HS-5 (cell line): ENCODE data around the gene PPP2R5D.

ENCODE experiments used
- DNase-seq: peaks from one replicate; pipeline ENCODE4 v3.0.0-alpha.2; 2012; ENCODE audit warnings: low read depth

PPP2R5D gene

DNA sequence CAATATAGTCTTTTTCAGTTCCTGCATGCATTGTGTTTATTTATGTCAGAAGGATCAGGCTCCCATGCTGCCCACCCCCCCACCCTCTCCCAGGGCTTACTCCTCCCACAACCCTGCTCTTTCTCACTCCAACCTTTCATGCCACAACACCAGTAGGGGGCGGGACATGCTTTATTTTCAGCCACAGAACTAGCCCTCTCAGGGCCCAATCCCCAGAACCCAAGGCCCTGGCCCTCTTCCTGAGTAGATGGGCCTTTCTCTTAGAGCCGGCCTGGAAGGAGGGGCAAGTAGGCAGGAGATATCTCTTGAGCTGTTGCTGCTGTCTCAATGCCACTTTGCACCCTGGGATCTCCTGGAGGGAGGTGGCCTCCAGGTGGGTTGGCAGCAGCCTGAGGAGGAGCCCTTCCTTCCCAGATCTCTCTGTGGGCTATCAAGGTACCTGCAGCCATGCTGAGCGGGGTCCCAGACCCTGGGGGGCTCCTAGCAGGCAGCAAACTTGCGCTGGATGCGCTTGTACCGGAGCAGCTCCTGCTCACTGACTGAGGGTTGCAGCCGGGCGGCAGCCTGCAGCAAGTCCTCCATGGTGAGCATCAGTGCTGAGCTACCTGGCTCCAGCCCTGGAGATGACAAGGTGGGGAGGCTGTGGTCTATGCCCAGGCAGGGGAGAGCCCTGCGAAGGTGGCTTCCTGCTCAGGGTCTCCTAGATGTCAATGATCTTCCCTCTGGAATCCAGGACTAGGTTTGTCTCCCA lies 20.3 kb upstream of the PPP2R5D start:
- DNase-seq: no peak

DNA sequence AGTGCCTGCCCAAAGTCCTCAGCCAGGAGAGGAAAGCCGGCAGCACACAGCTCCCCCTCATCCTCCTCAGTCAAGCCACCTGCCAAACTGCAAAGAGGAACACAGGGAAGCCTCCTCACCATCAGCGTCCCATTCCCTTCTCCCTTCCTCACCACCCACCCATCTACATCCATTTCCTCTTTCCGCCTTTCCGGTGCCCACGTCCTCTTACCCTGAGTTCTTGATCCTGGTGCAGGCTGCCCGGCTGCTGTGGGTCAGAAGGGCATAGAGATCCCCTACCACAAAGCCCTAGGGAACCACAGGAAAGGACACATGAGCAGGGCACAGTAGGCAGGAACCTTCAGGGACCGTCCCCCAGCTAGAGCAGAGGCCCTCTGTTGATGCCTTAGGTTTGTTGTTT lies 17.8 kb upstream of the PPP2R5D start:
- no peak for DNase-seq

DNA sequence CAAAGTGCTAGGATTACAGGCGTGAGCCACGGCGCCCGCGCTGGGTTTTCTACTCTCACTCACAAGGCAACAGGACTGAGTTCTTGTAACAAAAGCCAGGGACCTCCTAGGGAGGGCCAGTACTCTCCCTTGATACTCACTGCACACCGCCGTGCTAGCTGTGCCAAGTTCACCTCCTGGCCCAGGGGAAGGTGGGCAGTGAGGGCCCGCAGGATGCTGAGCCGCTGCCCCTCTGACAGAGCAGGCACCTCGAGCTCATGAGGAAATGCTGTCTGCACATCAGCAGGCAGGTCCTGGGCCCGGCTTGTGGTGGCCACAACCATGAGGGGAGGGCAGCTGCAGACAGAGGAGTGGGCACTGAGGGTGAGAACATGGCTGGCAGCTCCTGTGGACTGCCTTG lies 17.1 kb upstream of the PPP2R5D start:
- DNase-seq: no peak

DNA sequence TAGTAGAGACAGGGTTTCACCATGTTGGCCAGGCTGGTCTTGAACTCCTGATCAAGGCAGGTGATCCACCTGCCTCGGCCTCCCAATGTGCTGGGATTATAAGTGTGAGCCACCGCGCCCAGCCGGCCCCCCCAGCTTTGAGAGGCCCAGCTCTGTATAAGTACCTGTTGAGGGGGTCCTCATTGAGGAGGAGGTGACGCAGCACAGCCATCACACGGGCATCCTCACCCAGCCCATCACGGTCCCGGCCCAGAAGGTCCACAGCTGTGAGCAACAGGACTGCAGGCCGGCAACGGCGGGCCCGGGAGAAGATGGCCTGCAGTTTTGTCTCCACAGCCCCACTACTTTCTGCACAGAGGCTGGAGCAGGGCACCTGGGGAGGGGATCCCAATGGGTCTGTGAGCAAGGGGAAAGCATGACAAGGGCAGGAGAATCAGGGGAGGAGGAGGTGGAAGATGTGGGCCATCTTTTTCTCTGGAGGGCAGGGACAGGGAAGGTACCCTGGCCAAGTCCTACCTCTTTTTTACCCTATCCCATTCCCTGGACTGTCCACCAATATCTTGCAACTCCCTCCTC lies 16.2 kb upstream of the PPP2R5D start:
- no peak for DNase-seq

DNA sequence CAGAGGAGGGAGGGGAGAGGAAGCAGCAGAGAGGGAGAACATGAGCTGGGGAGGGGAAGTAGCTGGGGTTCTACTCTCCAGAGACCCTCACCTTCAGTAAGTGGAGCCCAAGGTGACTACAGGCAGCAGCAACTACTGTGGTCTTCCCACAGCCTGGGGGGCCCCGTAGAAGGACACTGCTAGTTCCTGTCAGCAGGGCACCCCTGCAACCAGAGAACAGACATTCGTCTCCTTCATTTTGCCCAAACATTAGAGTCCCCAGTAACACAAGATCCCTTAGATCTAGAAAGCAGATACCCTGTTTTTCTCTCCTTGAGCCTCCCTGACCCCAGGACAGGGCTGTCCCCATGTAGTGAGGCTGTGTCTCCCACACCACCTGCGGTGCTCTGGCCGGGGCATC lies 15.6 kb upstream of the PPP2R5D start:
- no peak for DNase-seq

DNA sequence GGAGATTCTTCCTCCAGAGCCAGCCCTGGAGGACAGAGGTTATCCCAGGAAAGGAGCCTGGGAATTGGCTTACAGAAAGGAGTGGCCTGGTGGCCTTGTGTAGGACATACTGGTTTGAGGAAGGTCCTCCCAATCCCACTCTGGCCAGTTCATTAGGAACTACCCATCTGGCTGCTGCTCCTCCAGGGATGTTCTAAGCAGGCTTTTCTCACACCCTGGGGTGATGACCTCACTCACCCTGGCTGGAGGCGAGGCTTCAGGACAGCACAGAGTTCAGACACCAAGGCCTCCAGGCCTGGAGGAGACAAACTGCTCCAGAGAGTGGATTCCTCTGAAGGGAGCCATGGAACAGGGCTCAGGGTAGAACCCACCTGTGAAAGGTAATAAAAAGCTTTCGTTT lies 14.9 kb upstream of the PPP2R5D start:
- no peak for DNase-seq

DNA sequence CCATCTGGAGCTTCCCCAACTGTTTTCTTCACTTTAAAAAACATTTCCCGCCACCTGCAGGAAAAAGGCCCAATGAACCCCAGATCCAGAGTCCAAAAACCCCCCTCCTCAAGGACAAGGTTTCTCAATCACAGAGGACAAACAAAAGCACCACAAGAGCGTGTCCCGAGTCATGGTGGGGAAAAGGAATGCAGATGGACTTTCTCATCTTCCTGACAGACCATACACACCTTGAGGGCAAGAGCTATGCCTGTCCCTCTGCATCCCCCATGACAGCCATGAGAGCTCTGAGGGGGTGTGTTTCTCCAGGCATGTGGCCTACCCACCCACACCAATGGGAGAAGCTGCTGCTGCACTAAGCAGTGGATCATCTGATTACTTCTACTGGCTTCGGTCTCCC lies 14.4 kb upstream of the PPP2R5D start:
- no peak for DNase-seq

DNA sequence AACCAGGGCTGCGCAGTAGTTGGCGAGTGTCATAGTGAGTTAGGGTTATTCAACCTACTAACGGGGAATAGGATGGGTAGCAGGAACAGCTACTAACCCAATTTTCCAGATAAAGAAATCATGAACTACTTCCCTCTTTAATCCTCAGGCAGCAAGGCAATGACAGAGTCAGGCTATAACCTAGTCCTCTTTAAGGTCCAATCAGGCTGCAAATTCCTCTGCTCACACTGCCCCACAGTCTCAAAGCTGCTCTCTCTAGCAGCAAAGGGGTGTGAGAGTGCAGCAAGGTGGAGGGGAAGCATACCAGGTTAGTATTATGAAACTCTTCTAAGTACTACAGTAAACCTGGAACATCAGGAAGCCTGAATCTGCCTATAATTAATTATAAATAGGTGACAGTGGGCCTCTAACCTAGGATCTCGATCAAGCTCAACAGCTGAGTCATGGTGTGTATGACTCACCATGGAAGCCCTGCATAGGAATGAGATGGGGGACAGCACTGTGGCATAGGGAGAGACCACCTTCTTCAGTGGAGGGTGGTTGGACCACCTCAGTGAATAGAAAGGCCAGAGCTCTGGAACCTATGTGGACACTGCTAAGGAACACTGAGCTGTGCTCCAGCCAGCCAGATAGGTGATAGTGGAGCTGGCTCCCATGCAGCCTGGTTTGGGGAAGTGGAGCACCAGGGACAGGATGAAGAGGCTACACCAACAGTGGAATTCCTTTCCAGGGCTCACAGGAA lies 13.3 kb upstream of the PPP2R5D start:
- DNase-seq: no peak

DNA sequence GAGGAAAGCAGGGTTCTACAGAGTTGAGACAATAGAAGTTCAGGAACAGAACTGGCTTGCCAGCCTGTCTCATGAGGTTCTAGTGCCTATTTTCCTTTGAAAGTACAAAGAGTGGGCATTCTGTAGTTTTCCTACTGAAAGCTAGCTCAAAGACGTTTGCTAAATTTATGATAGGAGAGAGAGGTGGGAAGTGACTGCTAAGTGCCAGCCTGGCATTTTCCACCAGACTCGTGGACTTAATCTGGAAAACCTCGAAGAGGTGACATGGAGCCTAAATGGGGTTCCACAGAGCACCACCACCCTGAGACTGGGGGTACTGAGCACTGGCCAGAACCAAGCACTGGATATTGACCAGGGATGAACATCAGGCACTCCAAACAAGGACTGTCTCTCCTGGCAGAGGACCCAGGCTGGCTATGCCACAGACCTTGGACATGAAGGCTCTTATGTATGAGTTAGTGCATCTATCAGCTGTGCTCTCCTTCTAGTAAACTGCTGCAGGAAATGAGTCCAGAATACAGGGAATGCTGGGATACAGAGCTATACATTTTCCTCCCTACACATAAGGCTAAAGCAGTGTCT lies 12.5 kb upstream of the PPP2R5D start:
- no peak for DNase-seq

DNA sequence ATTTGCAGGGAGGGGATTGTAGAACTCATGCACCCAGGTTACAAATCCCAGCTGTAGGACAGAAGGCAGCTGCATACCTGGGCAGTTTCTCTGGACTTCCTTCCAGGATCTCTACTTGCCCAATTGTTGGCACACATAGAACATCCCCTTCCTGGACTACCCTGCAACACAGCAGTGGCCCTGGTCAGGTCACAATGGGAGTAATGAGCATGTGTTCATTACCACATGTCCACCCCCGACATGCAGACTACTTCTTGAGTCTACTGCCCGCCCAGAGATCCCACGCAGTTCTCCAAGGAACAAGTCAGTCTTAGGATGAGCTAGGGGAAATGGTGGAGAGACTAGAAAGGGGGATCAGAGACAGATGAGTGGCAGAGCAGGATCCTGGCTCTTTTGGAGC lies 10.4 kb upstream of the PPP2R5D start:
- DNase-seq: no peak

DNA sequence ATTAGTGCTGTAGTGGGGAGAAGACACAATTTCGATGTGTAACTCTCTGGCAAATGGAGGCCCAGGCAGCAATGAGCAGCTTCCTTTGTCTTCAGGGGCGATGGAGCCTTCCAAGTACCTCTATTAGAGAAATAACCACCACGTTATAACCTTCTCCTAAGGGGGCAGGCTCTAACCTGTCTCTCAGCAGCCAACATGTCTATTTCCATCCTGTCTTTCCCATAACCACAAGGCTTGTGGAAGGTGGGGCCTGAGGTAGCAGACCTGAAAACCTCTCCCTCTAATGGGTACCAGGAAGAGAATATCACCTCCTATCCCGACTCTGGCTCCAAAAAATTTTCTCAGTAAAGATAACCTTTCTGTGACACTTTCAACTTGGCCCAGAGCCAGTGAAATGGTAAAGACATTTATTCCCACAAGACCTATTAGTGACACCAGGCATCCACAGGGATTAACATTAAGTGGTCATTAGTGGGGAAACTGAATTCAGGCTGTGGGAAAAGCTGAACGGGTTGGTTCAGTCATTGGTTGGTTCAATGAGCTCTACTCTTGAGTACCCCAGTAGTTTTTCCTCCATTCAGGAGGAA lies 9.4 kb upstream of the PPP2R5D start:
- DNase-seq: no peak

DNA sequence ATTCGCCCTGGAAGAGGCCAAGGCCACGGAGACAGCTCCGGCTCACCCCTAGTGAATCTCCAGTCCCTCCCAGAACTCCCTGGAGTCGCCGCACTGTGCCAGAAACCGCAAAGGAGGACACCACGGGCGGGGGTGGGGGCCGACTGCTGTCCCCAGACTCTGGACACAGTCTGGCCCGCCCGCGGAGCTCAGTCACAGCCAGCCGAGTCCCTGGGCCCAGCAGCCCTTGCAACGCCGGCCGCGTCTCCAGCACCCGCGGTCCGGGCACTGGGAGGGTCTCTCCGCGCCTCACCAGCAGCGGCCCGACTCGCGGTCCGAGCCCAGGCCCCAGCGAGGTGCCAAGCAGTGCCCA lies 5.9 kb upstream of the PPP2R5D start:
- no peak for DNase-seq

DNA sequence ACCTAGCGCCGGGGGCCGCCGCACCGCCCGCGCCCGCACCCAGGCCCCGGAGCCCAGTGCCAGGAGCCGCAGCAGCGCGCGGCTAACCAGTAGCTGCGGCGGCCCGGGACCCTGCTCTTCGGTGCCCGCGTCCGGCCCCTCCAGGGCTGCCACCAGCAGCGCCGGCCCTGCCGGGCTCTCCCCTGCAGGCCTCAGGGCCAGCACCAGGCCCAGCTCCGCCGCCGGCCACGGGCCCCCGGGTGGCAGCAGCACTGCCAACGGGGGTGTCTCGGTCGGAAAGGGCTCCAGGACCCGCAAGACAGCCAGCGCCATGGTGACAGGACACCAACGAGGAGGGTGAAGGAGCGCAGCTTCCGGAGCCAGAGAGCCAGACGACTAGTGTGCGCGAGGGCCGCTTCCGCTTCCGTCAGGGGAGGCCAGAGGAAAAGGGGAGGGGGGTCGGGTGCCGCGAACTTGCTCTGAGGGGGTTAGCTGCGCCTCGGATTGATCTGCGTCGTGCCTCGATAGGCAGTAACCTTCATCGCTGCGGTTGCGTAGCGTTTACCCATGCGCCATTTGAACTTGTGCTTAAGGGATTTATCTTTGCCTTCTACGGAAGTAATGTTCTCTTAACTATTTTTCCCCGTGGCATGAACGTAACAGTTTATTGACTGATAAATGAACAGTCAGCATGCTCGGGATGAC lies 5.4 kb upstream of the PPP2R5D start, which contains the start of gene PEX6:
PEX6 (minus strand) TSS at position 343 of the 684 bp plus-strand sequence; CDS start at position 312, 31 bp downstream.
- peak; percentile 54 for DNase-seq

DNA sequence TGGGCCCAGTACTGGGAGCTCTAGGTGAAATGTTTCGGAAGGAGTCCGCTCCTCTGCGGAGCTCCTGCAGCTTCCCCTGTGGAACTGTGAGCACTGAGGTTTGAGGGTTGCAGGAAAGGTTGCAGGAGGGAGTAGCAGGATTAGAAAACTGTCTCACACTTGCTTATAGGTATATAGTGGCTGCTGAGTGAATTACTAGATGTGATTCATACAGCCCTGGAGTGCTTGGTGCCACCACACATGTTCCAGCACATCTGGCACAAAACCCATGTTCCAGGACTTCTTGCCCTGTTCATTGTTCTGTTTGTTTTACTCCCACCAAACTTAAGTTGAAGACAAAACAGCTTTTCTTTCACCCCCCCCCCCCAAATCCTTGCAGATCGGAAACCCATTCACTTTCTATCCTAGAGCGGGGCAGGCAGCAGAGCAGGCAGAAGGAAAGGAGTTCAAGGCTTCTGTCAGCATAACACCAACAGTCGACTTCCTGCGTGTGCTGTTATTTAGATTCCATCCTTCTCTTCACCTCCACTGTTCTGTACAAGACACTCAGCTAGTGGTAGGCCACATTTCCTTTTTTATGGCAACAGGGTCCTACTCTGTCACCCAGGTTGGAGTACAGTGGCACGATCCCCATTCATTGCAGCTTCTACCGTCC lies 4.7 kb upstream of the PPP2R5D start:
- DNase-seq: no peak

DNA sequence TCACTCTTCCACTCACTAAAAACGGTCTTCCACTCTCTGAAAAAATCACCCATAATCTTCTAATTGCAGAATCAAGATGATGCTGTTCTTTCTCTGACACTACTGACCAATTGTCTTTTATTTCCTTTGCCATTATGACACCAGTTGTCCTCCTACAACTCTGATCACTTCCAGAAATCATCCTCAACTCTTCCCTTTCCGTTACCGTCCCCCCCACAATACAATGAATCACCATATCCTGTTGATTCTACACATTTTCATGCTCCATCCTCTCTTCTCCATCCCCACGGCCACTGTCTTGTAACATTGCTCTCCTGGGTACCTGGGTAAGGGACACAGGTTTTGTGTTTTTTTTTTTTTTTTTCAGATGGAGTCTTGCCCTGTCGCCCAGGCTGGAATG lies 2.5 kb upstream of the PPP2R5D start:
- no peak for DNase-seq

DNA sequence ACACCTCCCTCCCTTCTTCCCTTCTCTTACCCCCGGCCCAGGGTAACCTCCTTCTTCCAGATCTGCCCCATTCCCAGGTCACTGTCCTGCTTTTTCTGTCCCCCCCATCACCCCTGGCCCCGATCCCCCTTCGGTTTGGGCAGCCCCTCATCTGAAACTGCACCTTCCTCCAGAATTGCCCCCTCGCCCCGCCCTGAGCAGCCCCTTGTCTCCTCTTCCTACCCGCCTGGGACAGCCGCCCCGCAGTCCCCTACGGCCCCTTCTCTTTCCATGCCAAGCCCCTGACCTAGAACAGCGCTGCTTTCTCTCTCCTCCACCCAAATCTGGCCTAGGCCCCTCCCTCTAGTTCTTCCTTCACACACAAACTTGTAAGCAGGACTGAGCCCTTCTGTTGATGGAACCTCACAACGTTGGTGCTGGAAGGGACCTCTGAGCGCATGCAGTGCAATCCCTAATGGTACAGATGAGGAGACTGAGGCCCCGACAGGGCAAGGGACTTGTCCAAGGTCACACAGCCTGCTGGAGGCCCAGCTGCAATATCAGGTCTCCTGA lies 630 bp downstream of the PPP2R5D start:
- DNase-seq: no peak

DNA sequence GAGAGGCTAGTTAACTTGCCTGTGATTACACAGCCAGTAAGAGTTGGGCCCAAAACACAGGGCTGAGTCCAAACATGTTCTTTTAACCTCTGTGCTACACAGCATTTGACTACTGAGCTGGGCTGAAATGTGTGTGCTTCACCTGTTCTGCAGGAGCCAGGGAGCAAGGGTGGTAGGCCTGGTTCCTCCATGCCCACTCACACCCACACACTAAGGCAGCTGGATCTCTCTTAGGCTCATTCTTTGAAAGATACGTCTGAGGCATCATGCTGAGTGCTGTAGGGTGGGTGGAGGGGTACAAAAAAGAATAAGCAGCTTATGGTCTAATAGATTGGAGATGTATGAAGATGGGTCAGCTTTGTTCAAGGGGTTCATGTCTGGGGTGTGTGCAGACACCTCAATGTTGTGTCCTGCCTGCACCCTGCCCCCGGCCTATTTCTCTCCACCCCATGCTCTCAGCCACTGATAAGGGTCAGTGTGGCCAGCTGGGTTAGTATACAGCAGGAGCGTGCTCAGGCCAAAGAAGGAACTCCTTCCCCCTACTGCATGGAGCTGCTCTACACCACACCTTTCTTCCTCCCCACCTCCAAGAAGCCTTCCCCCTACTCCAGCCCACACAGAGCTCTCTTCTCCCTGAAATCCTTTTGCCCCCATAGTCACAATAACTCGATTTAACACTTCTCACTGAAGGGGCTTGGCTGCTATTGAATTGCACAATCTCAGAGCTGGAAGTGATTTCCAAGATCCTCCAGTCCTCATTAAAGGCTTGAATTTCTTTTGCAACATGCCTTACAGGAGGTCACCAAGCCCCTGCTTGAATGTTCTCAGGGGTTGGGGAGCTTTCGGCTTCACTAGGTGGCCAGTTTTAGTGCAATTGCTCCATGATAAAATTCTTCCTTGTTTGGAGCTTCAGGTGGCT lies 3.4 kb downstream of the PPP2R5D start:
- no peak for DNase-seq

DNA sequence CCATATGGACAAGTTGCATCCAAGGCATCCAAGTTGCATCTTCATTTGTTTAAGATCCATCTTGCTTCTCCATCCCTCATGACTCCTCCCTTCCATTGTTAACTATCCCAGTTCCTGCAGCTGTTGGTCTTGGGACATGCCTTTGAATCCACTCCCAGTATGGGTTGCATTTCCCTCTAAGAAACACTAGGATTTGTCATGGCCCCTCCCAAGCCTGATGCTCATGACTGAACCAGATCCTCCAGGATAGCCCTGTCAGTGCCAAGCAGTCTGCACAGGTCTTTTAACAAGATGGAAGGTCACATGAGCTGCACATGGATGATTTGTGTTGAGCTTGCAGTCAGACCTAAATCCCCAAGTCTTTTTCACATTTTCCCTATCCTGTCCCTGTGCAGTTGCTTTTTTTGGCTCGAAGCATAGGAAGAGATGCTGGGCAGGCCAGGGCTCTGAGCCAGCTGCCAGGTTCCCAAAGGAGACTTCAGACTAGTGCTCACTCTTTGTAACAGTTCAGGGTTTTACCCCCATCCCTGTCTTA lies 4.2 kb downstream of the PPP2R5D start:
- no peak for DNase-seq

DNA sequence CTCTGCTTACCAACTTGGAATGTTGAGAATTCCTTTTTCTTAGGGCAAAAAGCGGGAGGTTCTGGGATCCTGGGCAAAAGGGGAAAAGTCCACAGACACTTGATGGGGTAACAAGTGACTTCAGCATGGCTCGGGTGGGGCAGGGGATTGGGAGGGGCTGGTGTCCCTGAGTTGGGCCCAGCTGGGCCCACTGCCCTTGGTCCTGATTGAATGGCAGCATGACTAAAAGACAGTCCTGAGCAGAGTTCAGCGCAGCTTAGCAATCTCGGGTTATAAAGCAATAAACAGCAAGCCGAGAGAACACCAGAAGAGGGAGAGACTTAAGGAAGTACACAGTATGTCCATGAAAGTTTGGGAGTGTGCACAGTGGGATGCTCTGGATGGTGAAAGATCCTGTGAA lies 5.6 kb downstream of the PPP2R5D start:
- DNase-seq: no peak

DNA sequence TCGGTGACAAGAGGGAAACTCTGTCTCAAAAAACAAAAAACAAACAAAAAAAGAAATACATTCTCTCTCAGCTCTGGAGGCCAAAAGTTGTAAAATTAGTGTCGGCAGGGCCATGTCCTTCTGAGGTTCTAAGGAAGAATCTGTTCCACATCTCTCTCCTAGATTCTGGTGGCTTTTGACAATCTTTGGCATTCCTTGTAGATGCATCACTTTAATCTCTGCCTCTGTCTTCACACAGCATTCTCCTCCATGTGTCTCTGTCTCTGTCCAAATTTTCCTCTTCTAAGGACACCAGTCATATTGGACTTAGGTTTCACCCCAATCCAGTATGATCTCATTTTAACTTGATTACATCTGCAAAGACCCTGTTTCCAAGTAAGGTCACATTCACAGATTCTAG lies 9.1 kb downstream of the PPP2R5D start:
- no peak for DNase-seq
